Transverse colon (tissue), 4 donors: ENCODE results near the gene FBXO27.

Experiments
- CTCF ChIP-seq, 5 experiments: fragments of 200-600 bp in 3 of 5; fragments of 450-650 bp in 2 of 5; sonication (generic) in 3 of 5; IDR thresholded peaks; 1 replicate in 2 of 5; 2 replicates in 3 of 5; pipeline ENCODE4 v1.5.1; 2016 to 2017; ENCODE audit warnings: antibody characterized with exemption in 5 of 5, inconsistent platforms in 3 of 5, mild to moderate bottlenecking in 2 of 5, moderate library complexity in 1 of 5
- EP300 ChIP-seq: sonication (generic); formaldehyde crosslinking; IDR thresholded peaks from one replicate; pipeline ENCODE4 v1.6.1; 2017; ENCODE audit warnings: antibody characterized with exemption, low read depth
- POLR2A ChIP-seq: fragments of 450-650 bp; IDR thresholded peaks from one replicate; pipeline ENCODE4 v1.6.1; 2016; ENCODE audit warnings: antibody characterized with exemption, mild to moderate bottlenecking, moderate library complexity
- POLR2AphosphoS5 ChIP-seq, 3 donors: sonication (generic); formaldehyde crosslinking; IDR thresholded peaks; one replicate each; pipeline ENCODE4 v1.6.1; 2016; ENCODE audit warnings: antibody characterized with exemption in 3 of 3

- TF ChIP-seq POLR2AphosphoS5 (IDR thresholded peaks at IDR 0.05) (no peak), CTCF (IDR thresholded peaks at IDR 0.05) (no peak), POLR2A (no peak), EP300 (no peak)
Observed at GRCh38 chr19:38989066-38989605, 43.2 kb downstream of the FBXO27 start.
